AG10803 (cell line): Measurements from ENCODE around the gene CRTAC1.

Experiments
- DNase-seq: peaks from one replicate; pipeline ENCODE4 v3.0.0; 2010; ENCODE audit warnings: low read depth
- H3K4me3 ChIP-seq: 2 replicates; pipeline ENCODE4 v1.5.1; 2011; ENCODE audit warnings: mild to moderate bottlenecking, low read length, control low read depth
- CTCF ChIP-seq: conservative IDR thresholded peaks from 2 replicates; pipeline ENCODE4 v1.5.1; 2011; ENCODE audit warnings: mild to moderate bottlenecking, low read length, control low read depth, inconsistent platforms

CRTAC1 gene

DNA sequence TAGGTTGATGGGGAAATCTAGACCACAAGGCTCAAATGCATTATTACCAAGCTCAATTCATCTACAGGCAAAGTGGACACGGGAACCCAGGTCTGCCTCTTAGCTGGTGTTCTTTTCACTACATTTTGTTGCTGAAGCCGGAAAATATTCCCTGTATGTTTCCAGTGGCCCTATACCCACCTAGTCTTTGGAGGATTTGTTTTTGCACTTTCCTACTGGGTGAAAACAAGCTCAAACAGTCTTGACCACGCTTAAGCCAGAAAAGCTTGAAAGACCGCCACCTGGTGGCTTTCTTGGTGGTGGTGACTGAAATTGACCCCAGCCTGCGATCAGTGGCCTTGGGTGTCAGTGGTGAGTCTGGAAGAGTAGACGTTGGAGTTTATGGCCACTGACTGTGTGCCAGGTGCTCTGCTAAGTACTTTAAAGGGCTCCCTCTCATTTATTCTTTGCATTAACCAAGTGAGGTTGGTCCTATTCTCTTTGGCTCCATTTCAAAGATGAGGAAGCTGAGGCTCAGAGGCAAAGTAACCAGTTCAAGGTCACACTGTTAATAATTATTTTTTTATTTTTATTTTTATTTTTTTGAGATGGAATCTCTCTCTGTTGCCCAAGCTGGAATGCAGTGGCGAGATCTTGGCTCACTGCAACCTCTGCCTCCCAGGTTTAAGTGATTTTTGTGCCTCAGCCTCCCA is 11.1 kb upstream of the CRTAC1 start:
- DNase-seq = peak; percentile 50
- no peak overlapping the region for H3K4me3 ChIP-seq
- TF ChIP-seq CTCF = peak; percentile 83

DNA sequence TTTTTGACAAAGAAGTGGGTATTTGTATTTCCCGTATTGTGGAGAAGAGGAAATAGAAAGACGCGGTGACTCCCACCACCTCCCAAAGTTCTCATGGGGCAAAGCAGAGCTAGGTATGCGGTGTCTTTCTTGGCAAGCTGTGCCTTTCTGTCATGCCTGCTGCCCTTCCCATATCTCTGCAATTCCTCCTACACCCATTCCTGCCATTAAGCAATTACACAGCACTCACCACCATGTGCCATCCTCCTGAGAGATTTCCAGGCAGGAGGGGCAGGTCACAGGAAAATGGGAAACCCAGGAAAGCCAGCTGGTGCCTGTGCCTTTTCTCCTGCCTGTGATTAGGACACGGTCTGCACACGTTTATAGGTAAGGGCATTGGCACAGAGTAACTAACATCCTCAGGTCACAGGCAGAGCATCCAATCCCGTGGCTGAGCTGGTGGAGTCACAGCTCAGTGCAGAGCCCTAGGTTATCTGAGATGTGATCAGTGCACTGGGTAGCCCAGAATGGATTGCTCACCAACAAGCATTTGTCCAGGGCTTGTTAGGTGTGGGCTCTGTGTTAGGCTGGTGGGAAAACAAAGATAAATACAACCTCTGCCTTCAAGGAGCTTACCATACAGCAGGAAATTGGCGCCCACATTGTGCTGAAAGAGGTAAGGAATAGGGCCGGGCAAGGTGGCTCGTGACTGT is 9.4 kb upstream of the CRTAC1 start:
- TF ChIP-seq CTCF = no peak
- H3K4me3 ChIP-seq = no peak overlapping the region
- DNase-seq = no peak

DNA sequence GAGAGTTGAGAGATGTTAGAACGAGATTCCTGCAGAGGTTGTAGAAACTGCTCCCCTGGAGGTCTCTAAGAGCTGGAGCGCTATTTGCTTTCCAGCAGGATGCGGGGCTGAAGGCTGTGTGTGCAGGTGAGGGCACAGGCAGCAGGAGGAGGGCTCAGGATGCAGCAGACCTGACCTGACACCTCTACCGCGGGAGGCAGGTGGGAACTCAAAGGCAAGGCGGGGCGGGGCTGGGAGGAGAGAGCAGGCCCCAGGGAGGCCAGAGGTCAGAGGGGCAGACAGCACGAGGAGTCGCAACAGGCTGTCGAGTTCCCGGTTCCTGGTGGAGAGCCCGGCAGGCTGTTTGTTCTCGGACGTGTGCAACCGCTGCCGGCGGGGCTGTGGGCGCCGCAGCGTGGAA is 7.9 kb upstream of the CRTAC1 start:
- no peak for TF ChIP-seq CTCF
- no peak for DNase-seq
- H3K4me3 ChIP-seq = no peak overlapping the region

GRCh38 chr10:98035599-98035998 is 5.2 kb upstream of the CRTAC1 start:
- no peak overlapping the region for H3K4me3 ChIP-seq
- TF ChIP-seq CTCF = no peak
- DNase-seq = no peak

- no peak for TF ChIP-seq CTCF
- no peak overlapping the region for H3K4me3 ChIP-seq
- no peak for DNase-seq
Measured at GRCh38 chr10:98033515-98033914, 3.1 kb upstream of the CRTAC1 start.

GRCh38 chr10:98031440-98031839 is 1.0 kb upstream of the CRTAC1 start:
- H3K4me3 ChIP-seq = no peak overlapping the region
- no peak for DNase-seq
- no peak for TF ChIP-seq CTCF

GRCh38 chr10:98030991-98031431 is 590 bp upstream of the CRTAC1 start:
- no peak overlapping the region for H3K4me3 ChIP-seq
- DNase-seq = no peak
- TF ChIP-seq CTCF = no peak
